Measurements from ENCODE around the gene F2R.

F2R gene

DNA sequence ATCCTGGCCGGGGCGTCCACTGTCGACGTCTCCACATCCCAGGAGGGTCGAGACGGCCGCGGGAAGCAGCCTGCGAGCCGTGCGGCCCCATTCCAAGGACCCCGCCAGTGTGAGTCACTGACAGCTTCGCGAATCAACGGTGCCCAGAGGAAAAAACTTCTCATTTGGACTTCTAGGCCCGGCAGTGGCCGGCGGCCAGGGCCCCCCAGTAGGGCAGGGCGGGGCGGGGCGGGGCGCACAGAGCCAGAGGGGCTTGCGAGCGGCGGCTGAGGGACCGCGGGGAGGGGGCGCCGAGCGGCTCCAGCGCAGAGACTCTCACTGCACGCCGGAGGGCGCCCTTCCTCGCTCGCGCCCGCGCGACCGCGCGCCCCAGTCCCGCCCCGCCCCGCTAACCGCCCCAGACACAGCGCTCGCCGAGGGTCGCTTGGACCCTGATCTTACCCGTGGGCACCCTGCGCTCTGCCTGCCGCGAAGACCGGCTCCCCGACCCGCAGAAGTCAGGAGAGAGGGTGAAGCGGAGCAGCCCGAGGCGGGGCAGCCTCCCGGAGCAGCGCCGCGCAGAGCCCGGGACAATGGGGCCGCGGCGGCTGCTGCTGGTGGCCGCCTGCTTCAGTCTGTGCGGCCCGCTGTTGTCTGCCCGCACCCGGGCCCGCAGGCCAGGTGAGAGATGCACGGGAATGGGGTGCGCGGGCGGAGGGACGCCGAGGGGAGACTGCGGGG lies at the start of gene F2R:
Gene F2R, plus strand, starts transcription at position 391 of the 720 bp plus-strand sequence. Its CDS starts 182 bp downstream, at position 573.
- peak; percentile 64 for DNase-seq (ENCODE audit: low read depth)

DNA sequence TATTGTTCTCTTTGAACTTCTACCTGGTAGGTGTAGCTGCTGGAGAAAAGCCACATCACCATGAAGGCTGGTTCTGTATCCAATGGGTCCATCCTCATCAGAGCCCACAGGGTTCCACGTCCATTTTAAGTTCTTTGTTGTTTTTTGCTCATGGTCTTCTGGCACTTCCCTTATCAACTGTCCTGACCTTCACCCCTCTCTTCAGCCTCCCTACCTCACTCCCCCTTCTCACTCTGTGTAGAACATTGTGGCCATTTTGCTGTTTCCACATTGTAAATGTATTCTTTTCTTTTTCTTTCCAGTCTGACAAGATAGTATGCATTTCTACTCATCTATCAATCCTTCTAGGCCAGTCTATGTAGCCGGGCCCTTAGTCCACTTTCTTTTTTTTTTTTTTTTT lies 48.4 kb upstream of the F2R start:
- no peak for DNase-seq (ENCODE audit: low read depth)
- H3K4me3 ChIP-seq (ENCODE audit: low read depth, low read length) = no peak overlapping the region
- TF ChIP-seq, protein P1, sequence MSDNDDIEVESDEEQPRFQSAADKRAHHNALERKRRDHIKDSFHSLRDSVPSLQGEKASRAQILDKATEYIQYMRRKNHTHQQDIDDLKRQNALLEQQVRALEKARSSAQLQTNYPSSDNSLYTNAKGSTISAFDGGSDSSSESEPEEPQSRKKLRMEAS (IDR thresholded peaks at IDR 0.05; ENCODE audit: low read depth, low read length) = no peak
- TF ChIP-seq, protein P2, sequence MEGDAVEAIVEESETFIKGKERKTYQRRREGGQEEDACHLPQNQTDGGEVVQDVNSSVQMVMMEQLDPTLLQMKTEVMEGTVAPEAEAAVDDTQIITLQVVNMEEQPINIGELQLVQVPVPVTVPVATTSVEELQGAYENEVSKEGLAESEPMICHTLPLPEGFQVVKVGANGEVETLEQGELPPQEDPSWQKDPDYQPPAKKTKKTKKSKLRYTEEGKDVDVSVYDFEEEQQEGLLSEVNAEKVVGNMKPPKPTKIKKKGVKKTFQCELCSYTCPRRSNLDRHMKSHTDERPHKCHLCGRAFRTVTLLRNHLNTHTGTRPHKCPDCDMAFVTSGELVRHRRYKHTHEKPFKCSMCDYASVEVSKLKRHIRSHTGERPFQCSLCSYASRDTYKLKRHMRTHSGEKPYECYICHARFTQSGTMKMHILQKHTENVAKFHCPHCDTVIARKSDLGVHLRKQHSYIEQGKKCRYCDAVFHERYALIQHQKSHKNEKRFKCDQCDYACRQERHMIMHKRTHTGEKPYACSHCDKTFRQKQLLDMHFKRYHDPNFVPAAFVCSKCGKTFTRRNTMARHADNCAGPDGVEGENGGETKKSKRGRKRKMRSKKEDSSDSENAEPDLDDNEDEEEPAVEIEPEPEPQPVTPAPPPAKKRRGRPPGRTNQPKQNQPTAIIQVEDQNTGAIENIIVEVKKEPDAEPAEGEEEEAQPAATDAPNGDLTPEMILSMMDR (IDR thresholded peaks at IDR 0.05; ENCODE audit: low read depth, low read length) = no peak
- TF ChIP-seq MYC (IDR thresholded peaks at IDR 0.05; ENCODE audit: low read depth, low read length) (no peak), POLR2A (IDR thresholded peaks at IDR 0.05; ENCODE audit: extremely low read depth, insufficient read length) (no peak)

More for the DNA sequence above, at the start of gene F2R:
- H3K4me3 ChIP-seq (ENCODE audit: low read depth, low read length) = peak within 1 kb of the TSS; percentile 46
- TF ChIP-seq MYC (IDR thresholded peaks at IDR 0.05; ENCODE audit: low read depth, low read length) (no peak), POLR2A (IDR thresholded peaks at IDR 0.05; ENCODE audit: extremely low read depth, insufficient read length) (no peak)
- TF ChIP-seq, protein P1 (IDR thresholded peaks at IDR 0.05; ENCODE audit: low read depth, low read length) = no peak
- TF ChIP-seq, protein P2 (IDR thresholded peaks at IDR 0.05; ENCODE audit: low read depth, low read length) = no peak

DNA sequence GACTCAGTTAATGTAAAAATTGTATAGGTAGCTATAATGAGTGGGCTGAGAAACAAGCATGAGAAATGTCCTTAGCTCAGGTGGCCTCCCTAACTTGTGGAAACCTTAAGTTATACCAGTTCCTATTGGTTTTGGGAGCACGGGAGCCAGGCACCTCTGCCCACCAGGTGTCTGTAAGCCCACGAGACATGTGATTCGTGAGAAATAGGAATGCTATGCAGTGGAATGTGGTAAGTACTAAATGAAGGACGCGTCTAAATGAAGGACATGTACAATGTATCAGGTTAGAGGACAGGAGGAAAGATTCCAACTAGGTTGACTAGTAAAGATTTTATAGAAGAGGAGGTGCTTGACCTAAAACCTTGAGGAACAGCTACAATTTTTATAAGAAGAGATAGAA lies 46.7 kb upstream of the F2R start:
- TF ChIP-seq, protein P1 (IDR thresholded peaks at IDR 0.05; ENCODE audit: low read depth, low read length) = no peak
- TF ChIP-seq POLR2A (IDR thresholded peaks at IDR 0.05; ENCODE audit: extremely low read depth, insufficient read length) = no peak
- TF ChIP-seq MYC (IDR thresholded peaks at IDR 0.05; ENCODE audit: low read depth, low read length) = no peak
- TF ChIP-seq, protein P2 (IDR thresholded peaks at IDR 0.05; ENCODE audit: low read depth, low read length) = no peak
- no peak for DNase-seq (ENCODE audit: low read depth)
- H3K4me3 ChIP-seq (ENCODE audit: low read depth, low read length) = no peak overlapping the region

DNA sequence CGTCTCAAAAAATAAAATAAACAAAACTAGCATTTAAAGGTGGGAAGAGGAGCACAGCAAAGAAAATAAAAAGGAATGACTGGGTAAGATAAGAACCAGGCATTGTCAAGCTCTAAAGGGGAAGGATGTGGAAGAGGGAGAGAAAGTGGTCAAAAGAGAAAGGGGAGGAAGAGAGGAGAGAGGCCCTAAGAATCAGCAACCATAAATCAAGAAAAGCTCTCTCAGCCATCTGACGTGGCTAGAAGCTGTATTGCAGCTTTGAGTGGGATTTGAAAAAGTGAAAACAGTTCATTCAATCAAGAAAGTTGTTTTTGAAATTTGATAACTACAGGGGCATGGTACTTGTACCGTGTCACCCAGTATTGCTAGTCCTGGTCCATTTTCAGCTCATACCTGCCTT lies 45.4 kb upstream of the F2R start:
- DNase-seq (ENCODE audit: low read depth) = no peak
- H3K4me3 ChIP-seq (ENCODE audit: low read depth, low read length) = no peak overlapping the region
- TF ChIP-seq POLR2A (IDR thresholded peaks at IDR 0.05; ENCODE audit: extremely low read depth, insufficient read length) (no peak), MYC (IDR thresholded peaks at IDR 0.05; ENCODE audit: low read depth, low read length) (no peak)
- TF ChIP-seq, protein P1 (IDR thresholded peaks at IDR 0.05; ENCODE audit: low read depth, low read length) = no peak
- TF ChIP-seq, protein P2 (IDR thresholded peaks at IDR 0.05; ENCODE audit: low read depth, low read length) = no peak

DNA sequence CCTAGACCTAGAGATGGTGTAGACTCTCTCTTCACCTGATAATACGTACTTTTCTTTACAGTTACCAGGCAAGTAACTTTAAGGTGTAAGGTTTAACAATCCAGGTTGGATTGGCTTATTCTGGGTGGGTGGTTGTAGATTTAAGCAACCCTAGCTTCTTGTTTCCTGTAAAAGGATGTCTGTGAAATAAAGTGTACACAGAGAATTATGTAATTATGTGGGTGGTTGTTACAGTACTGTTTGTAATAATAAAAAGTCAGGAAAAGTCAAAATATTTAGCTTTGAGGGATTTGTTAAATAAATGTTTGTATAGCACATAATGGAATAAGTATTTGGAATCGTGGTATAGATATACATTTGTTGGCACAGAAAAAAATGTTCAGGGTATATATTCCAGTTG lies 43.7 kb upstream of the F2R start:
- TF ChIP-seq MYC (IDR thresholded peaks at IDR 0.05; ENCODE audit: low read depth, low read length) (no peak), POLR2A (IDR thresholded peaks at IDR 0.05; ENCODE audit: extremely low read depth, insufficient read length) (no peak)
- TF ChIP-seq, protein P2 (IDR thresholded peaks at IDR 0.05; ENCODE audit: low read depth, low read length) = no peak
- TF ChIP-seq, protein P1 (IDR thresholded peaks at IDR 0.05; ENCODE audit: low read depth, low read length) = no peak
- no peak overlapping the region for H3K4me3 ChIP-seq (ENCODE audit: low read depth, low read length)
- no peak for DNase-seq (ENCODE audit: low read depth)

Measured in NB4 (cell line).